Activated CD8-positive, alpha-beta T cell treated with anti-CD3 and anti-CD28 coated beads for 36 hours (primary cell): ENCODE measurements around the gene HSF5. TPM values are rescaled to one million over a fixed set of nuclear protein-coding genes. Genes with fewer than 3 reads are reported as not detected.
A peak's percentile ranks its signal among the peaks of the same experiment; 100 is the strongest.

Source experiments
- ATAC-seq: fragments of 200-7000 bp; cut with Tn5 transposase; one replicate; pipeline ENCODE4 v1.10.0; 2021; ENCODE audit warnings: mild to moderate bottlenecking, moderate library complexity
- CTCF ChIA-PET: fragments of 350-600 bp; sonication (Branson Sonifier 250); formaldehyde crosslinking; loops from one replicate; lab custom pipeline; 2021; ENCODE audit warnings: antibody characterized with exemption; lab: Charles Lee
- POLR2A ChIA-PET: fragments of 350-600 bp; sonication (Branson Sonifier 250); formaldehyde crosslinking; loops from one replicate; lab custom pipeline; 2021; ENCODE audit warnings: antibody characterized with exemption; lab: Charles Lee
- DNase-seq: peaks from one replicate; pipeline ENCODE4 v3.0.0-alpha.2; 2020
- H3K27ac Mint-ChIP-seq: one replicate; pipeline ENCODE4 v1.8.0; 2021; ENCODE audit warnings: mild to moderate bottlenecking, mixed read lengths
- H3K27me3 Mint-ChIP-seq: one replicate; pipeline ENCODE4 v1.8.0; 2021; ENCODE audit warnings: mixed read lengths
- H3K36me3 Mint-ChIP-seq: one replicate; pipeline ENCODE4 v1.8.0; 2021; ENCODE audit warnings: low read depth, mixed read lengths
- H3K4me1 Mint-ChIP-seq: one replicate; pipeline ENCODE4 v1.8.0; 2021; ENCODE audit warnings: low read depth, mixed read lengths
- H3K4me3 Mint-ChIP-seq: one replicate; pipeline ENCODE4 v1.8.0; 2021; ENCODE audit warnings: mild to moderate bottlenecking, moderate library complexity, mixed read lengths
- H3K9me3 Mint-ChIP-seq: one replicate; pipeline ENCODE4 v1.8.0; 2021; ENCODE audit warnings: mixed read lengths
- intact Hi-C: fragments of 100-400 bp; cut with micrococcal nuclease; formaldehyde crosslinking; loops from one replicate; pipeline ENCODE4 v1.10.0; 2022
- total RNA-seq, 2 experiments: library from RNA; stranded (reverse); gene quantifications; one replicate each; pipeline ENCODE4 v1.2.3, GENCODE V29; 2021
- TF ChIP-seq, protein P1 (sequence below): fragments of 200-600 bp; IDR thresholded peaks from one replicate; pipeline ENCODE4 v1.8.0; 2022; ENCODE audit warnings: antibody characterized with exemption, mild to moderate bottlenecking

HSF5 gene
- total RNA-seq, 2 experiments from 2014 or later: 3.2 to 3.9 TPM

DNA sequence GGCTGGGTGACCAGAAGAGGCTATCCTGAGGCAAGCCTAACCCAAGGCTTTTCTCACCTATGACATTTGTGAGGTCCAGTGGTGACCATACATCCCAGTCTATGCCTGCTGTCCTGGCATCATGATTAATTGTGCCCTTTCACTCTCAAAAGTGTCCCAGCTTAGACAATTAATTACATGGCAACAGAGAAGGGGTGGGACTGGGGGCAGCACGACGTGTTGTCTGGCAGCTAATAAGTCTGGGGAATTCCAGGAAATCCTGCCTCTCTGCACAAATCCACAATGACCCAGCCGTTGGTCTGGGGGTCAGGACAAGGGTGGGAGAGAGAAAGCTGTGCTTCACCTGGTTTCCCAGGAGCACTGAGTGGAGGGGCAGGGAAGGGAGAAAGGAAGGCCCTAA lies 40.2 kb upstream of the HSF5 start:
- ChIA-PET CTCF (interaction anchor here (1.4 to 2.7 kb wide), 2 partner anchors 10 to 60 kb away, joined by 4 to 11 read pairs; no protein-coding TSS in a partner anchor), POLR2A (interaction anchor here (5.2 kb wide), 1 partner anchor 103 kb away, joined by 37 read pairs; no protein-coding TSS in a partner anchor)
- peaks cover 25% of the 10 kb centered on the region for H3K27me3 Mint-ChIP-seq
- intact Hi-C loops: no loop called here
- no peak for ATAC-seq
- no peaks in the 10 kb centered on the region for H3K9me3 Mint-ChIP-seq
- no peak overlapping the region for H3K4me3 Mint-ChIP-seq
- no peaks in the 10 kb centered on the region for H3K4me1 Mint-ChIP-seq
- TF ChIP-seq, protein P1, sequence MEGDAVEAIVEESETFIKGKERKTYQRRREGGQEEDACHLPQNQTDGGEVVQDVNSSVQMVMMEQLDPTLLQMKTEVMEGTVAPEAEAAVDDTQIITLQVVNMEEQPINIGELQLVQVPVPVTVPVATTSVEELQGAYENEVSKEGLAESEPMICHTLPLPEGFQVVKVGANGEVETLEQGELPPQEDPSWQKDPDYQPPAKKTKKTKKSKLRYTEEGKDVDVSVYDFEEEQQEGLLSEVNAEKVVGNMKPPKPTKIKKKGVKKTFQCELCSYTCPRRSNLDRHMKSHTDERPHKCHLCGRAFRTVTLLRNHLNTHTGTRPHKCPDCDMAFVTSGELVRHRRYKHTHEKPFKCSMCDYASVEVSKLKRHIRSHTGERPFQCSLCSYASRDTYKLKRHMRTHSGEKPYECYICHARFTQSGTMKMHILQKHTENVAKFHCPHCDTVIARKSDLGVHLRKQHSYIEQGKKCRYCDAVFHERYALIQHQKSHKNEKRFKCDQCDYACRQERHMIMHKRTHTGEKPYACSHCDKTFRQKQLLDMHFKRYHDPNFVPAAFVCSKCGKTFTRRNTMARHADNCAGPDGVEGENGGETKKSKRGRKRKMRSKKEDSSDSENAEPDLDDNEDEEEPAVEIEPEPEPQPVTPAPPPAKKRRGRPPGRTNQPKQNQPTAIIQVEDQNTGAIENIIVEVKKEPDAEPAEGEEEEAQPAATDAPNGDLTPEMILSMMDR: no peak
- DNase-seq: no peak
- no peaks in the 10 kb centered on the region for H3K36me3 Mint-ChIP-seq
- no peak overlapping the region for H3K27ac Mint-ChIP-seq

DNA sequence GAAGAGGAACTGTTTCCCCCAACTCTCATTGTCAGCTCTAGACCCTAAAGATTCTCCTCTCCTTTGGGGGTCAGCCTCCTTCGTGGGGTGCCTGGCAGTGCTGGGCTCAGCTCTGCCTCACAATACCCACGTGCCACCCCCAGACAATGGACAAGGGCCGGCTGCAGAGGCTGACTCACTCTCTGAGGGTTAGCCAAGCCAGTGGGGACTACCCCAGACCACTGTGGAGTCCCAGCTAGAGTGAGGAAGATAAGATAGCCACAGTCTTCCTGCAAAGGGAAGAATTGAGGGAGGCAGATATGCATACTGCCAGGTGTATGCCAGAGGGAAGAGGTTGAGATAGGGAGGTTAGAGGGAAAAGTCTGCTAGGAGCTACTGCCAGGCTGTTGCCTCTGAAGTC lies 39.7 kb upstream of the HSF5 start:
- Mint-ChIP-seq H3K27me3 (peaks cover 20% of the 10 kb centered on the region), H3K27ac (no peak overlapping the region), H3K4me3 (no peak overlapping the region), H3K4me1 (no peaks in the 10 kb centered on the region), H3K9me3 (no peaks in the 10 kb centered on the region), H3K36me3 (no peaks in the 10 kb centered on the region)
- intact Hi-C loops: no loop called here
- no peak for DNase-seq
- ChIA-PET POLR2A (interaction anchor here (5.2 kb wide), 1 partner anchor 103 kb away, joined by 37 read pairs; no protein-coding TSS in a partner anchor), CTCF (interaction anchor here (0.9 to 2.7 kb wide), 5 partner anchors 8 to 477 kb away, joined by 3 to 11 read pairs (median 4); no protein-coding TSS in a partner anchor)
- TF ChIP-seq, protein P1: no peak
- no peak for ATAC-seq

DNA sequence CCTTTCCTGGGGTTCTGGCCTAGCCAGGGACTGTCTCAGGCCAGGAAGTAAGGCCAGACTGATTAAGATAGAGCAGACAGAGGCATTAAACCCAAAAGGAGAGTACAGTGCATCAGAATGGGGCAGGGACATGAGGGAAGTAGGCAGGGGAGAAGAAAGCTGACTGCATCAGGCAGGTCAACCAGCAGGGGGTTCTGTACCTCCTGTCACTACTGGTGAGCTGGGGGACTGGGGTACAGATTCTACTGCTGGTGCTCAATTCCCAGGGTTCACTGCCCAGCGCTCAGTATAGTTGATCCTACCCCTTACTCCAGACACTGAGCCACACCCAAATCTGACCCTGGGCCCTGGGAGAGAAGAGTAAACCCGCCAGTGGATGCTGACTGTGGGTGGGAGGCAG lies 39.1 kb upstream of the HSF5 start:
- peak; percentile 21 for ATAC-seq
- no peaks in the 10 kb centered on the region for H3K9me3 Mint-ChIP-seq
- ChIA-PET CTCF (interaction anchor here (0.9 to 2.7 kb wide), 6 partner anchors 9 to 477 kb away, joined by 3 to 11 read pairs (median 4); no protein-coding TSS in a partner anchor), POLR2A (interaction anchor here (5.2 kb wide), 1 partner anchor 104 kb away, joined by 37 read pairs; no protein-coding TSS in a partner anchor)
- no peak for DNase-seq
- TF ChIP-seq, protein P1: no peak
- H3K4me1 Mint-ChIP-seq: no peaks in the 10 kb centered on the region
- peaks cover 14% of the 10 kb centered on the region for H3K27me3 Mint-ChIP-seq
- H3K36me3 Mint-ChIP-seq: no peaks in the 10 kb centered on the region
- H3K27ac Mint-ChIP-seq: no peak overlapping the region
- intact Hi-C loops: no loop called here
- H3K4me3 Mint-ChIP-seq: no peak overlapping the region

- Mint-ChIP-seq H3K4me1 (no peaks in the 10 kb centered on the region), H3K27ac (no peak overlapping the region), H3K36me3 (no peaks in the 10 kb centered on the region), H3K4me3 (no peak overlapping the region), H3K9me3 (no peaks in the 10 kb centered on the region), H3K27me3 (peaks cover 10% of the 10 kb centered on the region)
- no peak for ATAC-seq
- ChIA-PET POLR2A (interaction anchor here (0.9 to 1.1 kb wide), 2 partner anchors 107 to 579 kb away, joined by 3 to 6 read pairs; no protein-coding TSS in a partner anchor), CTCF (no interaction called here)
- intact Hi-C loops: no loop called here
- no peak for DNase-seq
- TF ChIP-seq, protein P1: no peak
Measured at GRCh38 chr17:58525239-58525638, 37.0 kb upstream of the HSF5 start.

- TF ChIP-seq, protein P1: no peak
- ATAC-seq (no peak), DNase-seq (no peak)
- Mint-ChIP-seq H3K4me3 (no peak overlapping the region), H3K27ac (no peak overlapping the region), H3K4me1 (peaks cover 13% of the 10 kb centered on the region), H3K27me3 (no peaks in the 10 kb centered on the region), H3K9me3 (no peaks in the 10 kb centered on the region), H3K36me3 (peaks cover 3% of the 10 kb centered on the region)
- POLR2A ChIA-PET: interaction anchor here (4.4 kb wide), 1 partner anchor 109 kb away, joined by 74 read pairs; no protein-coding TSS in a partner anchor
- CTCF ChIA-PET: no interaction called here
- intact Hi-C loops: no loop called here
Measured at GRCh38 chr17:58521680-58522079, 33.5 kb upstream of the HSF5 start.
